ENCODE results near the gene INPP5D.

The INPP5D gene

DNA sequence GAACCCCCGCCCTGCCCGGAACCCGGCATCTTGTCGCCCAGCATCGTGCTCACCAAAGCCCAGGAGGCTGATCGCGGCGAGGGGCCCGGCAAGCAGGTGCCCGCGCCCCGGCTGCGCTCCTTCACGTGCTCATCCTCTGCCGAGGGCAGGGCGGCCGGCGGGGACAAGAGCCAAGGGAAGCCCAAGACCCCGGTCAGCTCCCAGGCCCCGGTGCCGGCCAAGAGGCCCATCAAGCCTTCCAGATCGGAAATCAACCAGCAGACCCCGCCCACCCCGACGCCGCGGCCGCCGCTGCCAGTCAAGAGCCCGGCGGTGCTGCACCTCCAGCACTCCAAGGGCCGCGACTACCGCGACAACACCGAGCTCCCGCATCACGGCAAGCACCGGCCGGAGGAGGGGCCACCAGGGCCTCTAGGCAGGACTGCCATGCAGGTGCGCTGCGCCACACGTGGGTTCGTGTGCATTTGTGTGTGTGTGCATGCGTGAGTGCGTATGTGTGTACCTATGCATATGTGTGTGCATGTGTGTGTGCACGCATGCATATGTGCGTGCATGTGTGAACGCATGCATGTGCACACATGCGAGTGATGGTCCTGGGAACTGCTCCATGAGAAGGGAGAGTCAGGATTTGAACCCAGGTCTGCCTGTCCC, 144.3 kb downstream of the INPP5D start:
- no peak for DNase-seq (ENCODE audit: low read depth in 1 of 2, low spot score in 1 of 2)

DNA sequence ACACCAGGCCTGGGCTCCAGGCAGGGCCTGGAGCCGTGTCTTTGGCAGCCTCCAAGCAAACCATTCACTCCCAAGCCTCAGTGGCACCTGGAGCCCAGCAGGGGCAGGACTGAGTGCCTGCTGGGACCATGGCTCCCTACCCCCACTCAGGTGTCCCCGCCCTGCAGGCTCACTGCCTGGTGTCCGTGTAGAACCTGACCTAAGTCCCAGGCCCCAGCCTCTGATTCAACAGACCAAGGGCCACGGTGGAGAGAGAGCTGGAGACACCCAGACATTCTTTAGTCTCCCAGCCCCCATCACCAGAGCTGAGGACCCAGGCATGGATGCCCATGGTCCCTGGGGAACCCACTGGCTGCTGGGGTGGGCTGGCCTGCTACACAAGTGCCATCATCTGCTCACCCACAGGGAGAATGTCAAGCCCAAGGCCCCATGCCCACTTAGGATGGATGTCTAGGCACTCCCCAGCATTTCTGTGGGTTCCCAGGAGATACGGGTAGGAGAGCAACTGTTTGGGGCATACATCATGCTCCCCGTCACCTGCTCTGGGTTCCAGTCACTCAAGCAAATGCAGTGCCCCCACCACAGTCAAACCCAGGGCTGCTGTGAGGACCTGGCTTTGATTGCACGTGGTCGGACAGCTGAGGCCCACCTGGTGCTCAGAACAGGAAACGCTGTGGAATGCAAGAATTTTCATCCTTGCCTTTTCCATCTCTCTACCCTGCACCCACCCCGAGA, 148.4 kb downstream of the INPP5D start:
- no peak for DNase-seq (ENCODE audit: low read depth in 1 of 2, low spot score in 1 of 2)

DNA sequence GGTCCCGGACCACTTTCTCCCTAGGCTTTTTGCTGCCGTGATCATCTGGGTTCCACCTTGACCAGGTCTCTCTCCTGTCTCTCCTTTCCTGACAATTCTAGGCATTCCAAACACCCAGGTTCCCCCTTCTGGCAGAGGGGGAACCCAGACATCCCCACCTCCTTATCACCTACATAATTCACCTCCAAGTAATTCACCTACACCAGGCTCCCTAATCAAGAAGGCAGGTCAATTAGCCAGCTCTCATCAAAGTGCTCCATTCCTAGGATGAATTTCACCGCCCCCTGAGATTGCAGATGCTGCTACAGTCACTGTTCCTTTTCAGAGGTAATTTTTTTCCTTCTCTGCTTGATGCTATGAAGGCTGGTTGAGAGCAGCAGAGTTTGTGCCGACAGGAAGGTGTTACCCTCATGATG, 149.0 kb downstream of the INPP5D start:
- DNase-seq (ENCODE audit: low read depth in 1 of 2, low spot score in 1 of 2) = no peak

DNA sequence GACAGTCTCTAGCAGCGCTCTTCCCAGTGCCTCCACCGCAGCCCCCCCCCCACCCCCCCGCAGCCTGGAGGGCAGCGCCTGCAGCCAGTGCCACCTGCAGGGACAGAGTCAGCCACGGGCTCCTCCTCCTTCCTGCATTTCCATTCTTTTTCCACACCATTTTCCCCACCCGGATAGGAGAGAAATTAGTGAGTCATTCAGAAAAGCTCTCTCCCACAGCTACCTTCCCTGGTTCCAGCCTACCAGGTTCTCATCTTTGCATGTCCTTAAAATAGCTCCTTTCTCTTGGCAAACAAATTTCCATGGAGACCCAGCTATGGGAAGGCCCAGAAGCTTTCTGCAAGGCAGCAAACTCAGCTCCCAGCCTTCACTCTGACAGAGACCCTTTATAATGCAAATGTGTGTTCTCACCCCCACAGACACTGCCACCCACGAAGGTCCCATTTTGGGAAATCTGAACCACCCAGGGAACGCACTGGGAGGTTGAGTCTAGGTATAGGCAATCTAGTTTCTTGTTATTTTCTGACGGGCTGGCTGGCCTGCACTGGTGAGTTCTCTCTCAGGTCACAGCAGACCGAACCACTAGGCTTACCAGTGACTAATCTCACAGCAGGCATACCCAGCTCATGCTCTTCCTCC, 149.5 kb downstream of the INPP5D start:
- no peak for DNase-seq (ENCODE audit: low read depth in 1 of 2, low spot score in 1 of 2)

DNA sequence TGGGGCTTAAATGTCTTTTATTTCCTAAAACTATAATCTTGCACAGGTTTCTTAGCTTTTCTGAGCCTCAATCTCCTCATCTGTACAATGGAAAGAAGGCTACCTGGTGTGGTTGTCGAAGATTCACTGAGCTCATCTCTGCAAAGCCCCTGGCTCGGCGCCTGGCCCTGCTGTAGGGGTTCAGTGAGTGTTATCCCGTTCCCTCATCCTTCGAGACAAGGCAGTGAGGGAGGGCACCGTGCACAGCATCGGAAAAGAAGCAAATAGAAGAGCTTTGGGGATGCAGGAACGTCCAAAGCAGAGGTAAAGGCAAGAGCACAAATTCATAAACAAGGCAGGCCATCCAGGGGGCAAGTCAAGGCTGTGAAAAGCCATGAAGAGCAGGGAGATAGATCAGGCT, 150.1 kb downstream of the INPP5D start:
- no peak for DNase-seq (ENCODE audit: low read depth in 1 of 2, low spot score in 1 of 2)

DNA sequence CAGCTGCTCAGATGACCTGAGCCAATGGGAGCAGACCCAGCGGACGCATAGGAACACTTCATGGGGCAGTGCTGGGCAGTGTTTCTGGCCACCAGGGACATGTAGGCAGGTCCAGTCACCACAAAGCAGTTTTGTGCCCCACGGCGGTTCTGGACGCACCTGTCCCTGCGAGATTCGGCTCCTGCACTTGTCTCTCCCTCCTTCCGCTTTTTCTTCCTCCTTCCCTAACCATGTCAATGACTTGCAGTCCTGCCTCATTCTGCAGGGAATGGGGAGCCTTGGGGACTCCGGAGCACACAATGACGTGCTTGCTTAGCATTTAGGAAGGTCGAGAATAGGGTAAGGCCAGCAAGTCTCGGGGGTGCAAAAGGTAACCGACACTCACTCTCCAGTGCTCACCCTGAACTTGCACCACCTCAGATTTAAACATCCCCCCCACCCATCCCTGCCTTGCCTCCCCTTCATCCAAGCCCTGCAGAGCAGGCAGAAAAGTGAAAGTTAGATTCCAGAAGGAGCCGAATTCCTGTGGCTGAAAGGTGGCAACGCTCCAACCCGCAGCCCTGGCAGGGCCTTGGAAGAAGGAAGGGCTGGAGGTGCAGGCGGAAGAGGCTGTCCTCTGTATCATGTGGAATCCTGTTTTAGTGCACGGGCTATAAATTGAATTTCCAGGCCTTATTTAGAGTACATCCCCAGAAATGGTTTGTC, 150.9 kb downstream of the INPP5D start:
- DNase-seq (ENCODE audit: low read depth in 1 of 2, low spot score in 1 of 2) = no peak

DNA sequence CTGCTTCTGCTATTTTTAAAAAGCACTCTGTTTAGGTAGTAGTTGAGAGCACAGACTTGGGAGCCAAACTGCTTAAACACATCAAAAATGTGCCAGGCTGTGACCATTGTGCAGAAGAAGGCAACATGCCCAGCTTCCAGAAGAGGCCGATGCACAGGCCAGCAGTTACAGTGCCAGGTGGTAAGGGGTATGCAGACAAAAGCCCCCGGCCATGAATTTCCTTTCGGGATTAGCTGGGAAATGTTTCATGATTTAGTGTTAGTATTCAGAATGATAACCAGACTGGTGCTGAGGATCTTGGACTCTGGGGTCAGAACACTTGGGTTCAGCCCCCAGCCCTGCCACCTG, 151.4 kb downstream of the INPP5D start:
- DNase-seq (ENCODE audit: low read depth in 1 of 2, low spot score in 1 of 2) = no peak

DNA sequence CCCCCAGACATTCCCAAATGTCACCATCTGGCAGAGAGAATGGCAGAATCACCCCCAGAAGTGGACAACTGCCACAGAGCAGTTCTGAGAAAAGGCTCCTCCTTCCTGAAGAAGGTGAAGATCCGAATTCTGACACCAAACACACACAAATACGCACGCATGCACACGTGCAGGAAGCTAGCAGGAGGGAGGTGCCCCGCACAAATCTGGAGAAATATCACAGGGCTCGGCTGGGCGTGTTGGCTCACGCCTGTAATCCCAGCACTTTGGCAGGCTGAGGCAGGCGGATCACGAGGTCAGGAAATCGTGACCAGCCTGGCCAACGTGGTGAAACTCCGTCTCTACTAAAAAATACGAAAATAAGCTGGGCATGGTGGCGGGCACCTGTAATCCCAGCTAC, 152.9 kb downstream of the INPP5D start:
- no peak for DNase-seq (ENCODE audit: low read depth in 1 of 2, low spot score in 1 of 2)

DNA sequence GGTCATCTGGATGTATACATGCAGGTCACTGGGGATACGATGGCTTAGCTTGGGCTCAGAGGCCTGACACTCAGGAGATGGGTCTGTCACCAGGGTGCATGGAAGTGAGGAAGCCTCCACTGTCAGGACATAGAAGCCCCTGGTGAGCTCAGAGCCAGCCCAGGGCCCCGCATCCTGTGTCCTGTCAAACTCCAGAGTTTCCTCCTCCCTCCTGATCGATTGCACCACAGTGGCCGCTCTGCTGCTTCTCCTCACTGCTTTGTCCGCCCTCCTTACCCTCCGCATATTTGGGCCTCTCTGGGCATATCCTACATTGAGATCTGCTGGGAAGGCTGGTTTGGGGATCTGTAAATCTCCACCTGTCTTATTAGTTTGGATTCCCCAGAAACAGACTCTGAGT, 153.8 kb downstream of the INPP5D start:
- DNase-seq (ENCODE audit: low read depth in 1 of 2, low spot score in 1 of 2) = no peak

DNA sequence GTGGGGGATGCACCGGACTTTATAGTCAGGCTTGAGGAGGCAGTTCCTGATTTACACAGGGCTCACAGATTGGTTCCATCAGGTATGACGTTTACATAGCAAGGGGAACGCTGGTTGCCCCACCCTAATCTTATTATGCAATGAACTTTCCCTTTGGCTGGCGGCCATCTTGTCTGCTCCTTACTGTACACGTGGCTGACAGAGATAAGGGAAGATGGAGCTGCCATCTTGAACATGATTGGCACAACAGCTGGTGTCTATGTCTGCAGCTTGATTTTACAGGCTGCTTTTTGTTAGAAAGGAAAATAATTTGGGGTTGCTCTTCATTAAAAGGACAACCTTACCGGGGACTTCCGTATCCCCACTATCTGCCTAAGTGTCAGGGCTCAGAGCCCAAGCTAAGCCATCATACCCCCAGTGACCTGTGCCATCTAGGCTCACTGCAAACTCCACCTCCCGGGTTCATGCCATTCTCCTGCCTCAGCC, 157.8 kb downstream of the INPP5D start:
- DNase-seq (ENCODE audit: low read depth in 1 of 2, low spot score in 1 of 2) = no peak

DNA sequence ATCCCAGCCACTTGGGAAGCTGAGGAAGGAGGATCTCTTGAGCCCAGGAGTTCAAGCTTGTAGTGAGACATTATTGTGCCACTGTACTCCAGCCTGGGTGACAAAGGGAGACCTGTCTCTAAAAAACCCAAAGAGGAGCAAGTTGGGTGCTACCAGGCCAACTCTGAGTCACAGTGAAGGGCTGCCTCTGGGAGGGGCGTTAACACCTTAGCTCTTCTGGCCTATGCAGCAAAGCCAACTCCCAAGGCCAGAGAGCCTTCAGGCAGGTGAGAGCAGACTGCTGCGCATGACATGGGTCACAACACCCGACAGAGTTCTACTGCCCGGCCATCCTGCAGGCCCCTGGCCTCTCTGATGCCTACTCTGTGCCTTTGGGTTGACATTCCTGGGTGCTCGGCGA, 158.7 kb downstream of the INPP5D start:
- no peak for DNase-seq (ENCODE audit: low read depth in 1 of 2, low spot score in 1 of 2)

DNA sequence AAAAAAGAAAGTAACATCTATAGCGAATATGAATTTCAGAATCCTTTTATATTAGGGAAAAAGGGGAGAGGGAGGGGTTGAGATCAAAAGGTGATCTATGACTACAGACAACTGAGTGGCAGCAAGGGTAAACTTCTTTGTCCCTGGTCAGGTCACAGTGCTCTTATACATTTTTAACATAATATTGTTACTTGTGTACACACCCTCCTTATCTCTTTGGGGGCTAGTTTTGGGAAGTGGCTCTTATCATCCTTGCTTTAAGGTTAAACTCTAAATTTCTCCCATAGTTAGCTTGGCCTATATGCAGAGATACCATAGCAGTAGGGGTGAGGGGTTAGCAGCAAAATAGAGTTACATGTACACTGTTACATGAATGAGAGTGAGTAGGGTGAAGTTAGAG, 159.7 kb downstream of the INPP5D start:
- no peak for DNase-seq (ENCODE audit: low read depth in 1 of 2, low spot score in 1 of 2)

DNA sequence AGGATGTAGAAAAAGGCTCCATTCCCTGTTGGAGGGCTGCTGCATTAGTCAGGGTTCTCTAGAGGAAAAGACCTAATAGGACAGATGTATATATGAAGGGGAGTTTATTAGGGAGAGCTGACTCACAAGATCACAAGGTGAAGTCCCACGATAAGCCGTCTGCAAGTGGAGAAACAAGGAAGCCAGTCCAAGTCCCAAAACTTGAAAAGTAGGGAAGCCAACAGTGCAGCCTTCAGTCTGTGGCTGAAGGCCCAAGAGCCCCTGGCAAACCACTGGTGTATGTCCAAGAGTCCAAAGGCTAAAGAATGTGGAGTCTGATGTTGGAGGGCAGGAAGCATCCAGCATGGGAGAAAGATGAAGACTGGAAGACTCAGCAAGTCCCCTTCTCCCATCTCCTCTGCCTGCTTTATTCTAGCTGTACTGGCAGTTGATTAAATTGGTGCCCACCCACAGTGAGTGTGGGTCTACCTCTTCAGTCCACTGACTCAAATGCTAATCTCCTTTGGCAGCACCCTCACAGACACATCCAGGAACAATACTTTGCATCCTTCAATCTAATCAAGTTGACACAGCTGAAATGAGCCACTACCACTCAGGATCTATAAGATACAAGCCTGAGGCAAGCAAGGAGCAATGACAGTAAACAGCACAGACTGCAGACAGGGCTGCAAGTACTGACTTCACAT, 161.4 kb downstream of the INPP5D start:
- no peak for DNase-seq (ENCODE audit: low read depth in 1 of 2, low spot score in 1 of 2)

DNA sequence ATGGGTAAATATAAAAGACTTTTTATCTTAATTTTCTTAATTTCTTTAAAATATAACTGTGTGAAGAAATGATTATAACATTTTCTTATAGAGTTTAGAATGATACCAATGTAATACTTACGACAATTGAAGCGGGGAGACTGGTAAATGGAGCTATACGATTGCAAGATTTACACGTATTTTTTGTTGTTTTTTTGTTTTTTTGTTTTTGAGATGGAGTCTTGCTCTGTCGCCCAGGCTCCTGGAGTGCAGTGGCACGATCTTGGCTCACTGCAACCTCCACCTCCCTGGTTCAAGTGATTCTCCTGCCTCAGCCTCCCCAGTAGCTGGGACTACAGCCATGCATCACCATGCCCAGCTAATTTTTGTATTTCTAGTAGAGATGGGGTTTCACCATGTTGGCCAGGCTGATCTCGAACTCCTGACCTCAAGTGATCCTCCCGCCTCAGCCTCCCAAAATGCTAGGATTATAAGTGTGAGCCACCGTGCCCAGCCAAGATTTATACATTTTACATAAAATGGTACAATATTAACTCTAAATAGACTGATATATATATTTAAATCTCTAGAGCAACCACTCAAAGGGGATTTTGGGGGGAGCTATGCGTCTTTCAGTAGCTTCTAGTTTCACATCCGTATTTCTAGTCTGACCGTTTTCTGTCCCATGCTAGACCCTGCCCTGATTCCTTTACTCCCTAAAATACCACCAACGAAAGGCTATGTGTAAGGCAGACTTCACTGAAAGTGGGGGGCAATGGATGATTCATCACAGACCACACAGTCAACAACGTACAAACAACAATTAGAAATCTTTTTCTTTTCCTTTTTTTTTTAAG, 163.1 kb downstream of the INPP5D start:
- DNase-seq (ENCODE audit: low read depth in 1 of 2, low spot score in 1 of 2) = no peak

DNA sequence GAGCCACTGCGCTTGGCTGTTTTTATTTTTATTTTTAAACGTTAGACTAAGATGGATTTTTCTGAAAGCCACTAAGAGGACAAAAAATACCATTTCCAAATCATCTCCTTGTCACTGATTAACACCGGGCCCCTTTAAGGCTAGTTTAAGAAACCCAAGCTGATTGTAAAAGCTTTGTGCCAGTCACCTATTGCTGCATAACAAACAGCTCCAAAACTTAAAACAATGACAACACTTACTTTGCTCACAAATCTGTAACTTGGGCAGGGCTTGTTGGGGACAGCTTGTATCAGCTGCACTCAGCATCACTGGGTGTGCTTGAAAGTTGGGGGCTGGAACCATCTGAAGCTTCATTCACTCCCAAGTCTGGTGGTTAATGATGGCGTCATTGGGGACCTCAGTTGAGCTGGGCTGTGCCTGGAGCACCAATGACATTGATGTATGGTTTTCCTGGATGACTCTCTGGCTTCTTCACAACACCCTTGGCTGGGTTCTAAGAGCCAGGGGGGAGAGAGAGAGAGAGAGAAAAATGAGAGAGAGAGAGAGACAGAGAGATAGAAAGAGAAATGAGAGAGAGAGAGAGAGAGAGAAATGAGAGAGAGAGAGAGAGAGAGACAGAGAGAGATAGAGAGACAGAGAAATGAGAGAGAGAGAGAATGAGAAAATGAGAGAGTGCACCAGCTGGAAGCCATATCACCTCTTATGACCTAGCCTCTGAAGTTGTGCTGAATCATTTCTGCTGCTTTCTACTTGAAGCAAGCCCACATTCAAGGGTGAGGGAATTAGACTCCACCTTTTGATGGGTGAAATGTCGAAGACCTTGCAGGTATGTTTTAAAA, 165.3 kb downstream of the INPP5D start:
- DNase-seq (ENCODE audit: low read depth in 1 of 2, low spot score in 1 of 2) = no peak

DNA sequence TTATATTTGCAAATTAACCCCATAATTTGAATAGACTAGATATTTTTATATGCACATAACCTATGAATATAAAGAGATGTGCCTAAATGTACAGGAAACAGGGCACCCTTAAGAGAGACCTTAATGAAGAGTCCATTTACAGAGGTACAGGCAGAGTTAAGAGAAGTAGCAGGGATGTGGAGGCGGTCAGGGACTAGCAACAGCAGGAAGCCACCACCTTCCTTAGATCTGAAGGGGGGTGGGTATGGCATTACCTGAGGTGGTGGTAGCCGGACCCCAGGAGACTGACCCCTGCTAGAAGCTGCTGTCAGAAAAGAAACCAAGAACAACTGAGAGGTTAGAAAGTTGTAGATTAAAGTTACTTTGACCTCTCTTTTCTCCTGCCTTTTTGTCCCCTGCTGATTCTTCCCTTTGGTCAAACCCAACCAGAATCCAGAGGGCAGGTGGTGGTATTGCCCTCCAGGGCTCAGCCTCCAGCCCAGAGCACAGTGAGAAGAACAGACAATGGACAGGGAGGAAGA, 166.4 kb downstream of the INPP5D start:
- no peak for DNase-seq (ENCODE audit: low read depth in 1 of 2, low spot score in 1 of 2)

DNA sequence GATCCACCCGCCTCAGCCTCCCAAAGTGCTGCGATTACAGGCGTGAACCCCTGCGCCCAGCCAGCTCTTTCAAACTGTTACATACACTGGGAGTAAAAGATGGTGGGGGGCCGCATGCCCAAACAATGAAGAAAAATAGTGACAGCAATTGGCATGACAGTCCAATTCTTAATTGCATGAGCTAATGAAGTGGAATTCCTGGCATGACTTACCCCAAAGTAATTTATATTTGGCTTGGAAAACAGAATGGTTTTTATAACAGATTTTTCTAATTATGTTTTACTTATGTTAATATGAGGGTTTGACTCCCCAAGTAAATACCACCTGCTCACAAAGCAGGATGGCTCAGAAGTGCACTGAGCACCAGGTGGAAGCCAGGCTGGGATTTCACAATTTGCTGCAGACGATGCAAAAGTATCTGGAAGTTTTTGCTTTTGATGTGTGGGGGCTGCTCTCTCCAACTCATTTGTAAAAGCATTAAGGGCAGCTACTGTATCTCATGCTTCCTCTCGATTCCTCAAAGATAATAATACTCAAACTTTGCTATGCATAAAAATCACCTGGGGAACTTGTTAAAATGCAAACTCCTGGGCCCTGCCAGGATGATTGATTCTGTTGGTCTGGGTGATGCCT, 167.3 kb downstream of the INPP5D start:
- DNase-seq (ENCODE audit: low read depth in 1 of 2, low spot score in 1 of 2) = no peak

DNA sequence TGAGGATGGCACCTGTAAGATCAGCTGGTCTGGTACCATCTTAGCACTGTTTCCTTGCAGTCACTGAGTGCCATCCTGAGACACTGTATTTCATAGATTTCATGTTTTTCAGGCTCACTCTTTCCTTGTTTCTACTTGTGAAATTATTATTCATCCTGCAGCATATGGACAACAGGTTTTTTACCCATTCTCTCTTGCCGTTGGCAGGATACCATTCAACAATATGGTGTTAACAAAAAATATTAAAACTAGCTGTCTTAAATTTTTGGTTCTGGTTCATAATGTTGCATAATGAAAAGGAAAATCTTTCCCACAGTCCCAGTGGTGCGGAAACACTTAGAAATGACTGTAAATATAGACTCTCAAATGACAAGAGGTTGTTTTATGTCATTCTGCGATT, 168.2 kb downstream of the INPP5D start:
- DNase-seq (ENCODE audit: low read depth in 1 of 2, low spot score in 1 of 2) = no peak
